Liver (tissue), 9 donors: Measurements from ENCODE around the gene TAS2R31. TPM values are rescaled to one million over a fixed set of nuclear protein-coding genes. Genes with fewer than 3 reads are reported as not detected.
"Not testable (repeated sequence)": the region's sequence is repeated elsewhere in the genome, so short reads cannot be mapped to it uniquely, and the experiment has no call there.

Experiments
- DNase-seq: peaks from one replicate; pipeline ENCODE4 v3.0.0-alpha.2; 2017; ENCODE audit warnings: low spot score
- H3K27ac ChIP-seq, 2 donors: one replicate each; pipeline ENCODE4 v1.7.0; 2013; ENCODE audit warnings: inconsistent platforms in 2 of 2, low read length in 2 of 2, control low read depth in 1 of 2, low read depth in 1 of 2, mild to moderate bottlenecking in 1 of 2
- H3K27me3 ChIP-seq, 4 donors: one replicate each; pipeline versions ENCODE4 v1.6.1 to v1.7.0; 2013; ENCODE audit warnings: low read length in 3 of 4, inconsistent platforms in 1 of 4, mild to moderate bottlenecking in 1 of 4, moderate library complexity in 1 of 4; ENCODE audit not compliant: control insufficient read depth in 4 of 4, insufficient read depth in 4 of 4
- H3K36me3 ChIP-seq, 4 donors: one replicate each; pipeline versions ENCODE4 v1.6.1 to v1.7.0; 2013; ENCODE audit warnings: low read length in 3 of 4, mild to moderate bottlenecking in 3 of 4, low read depth in 1 of 4, moderate library complexity in 1 of 4; ENCODE audit not compliant: control insufficient read depth in 4 of 4, insufficient read depth in 3 of 4
- H3K4me1 ChIP-seq, 4 donors: one replicate each; pipeline versions ENCODE4 v1.6.1 to v1.7.0; 2013; ENCODE audit warnings: low read length in 3 of 4, mild to moderate bottlenecking in 3 of 4, moderate library complexity in 1 of 4; ENCODE audit not compliant: control insufficient read depth in 4 of 4, insufficient read depth in 4 of 4
- H3K4me3 ChIP-seq, 3 donors: one replicate each; pipeline versions ENCODE4 v1.6.1 to v1.7.0; 2013; ENCODE audit warnings: low read length in 3 of 3, control low read depth in 1 of 3, low read depth in 1 of 3, mild to moderate bottlenecking in 1 of 3
- H3K9ac ChIP-seq, 2 donors: one replicate each; pipeline ENCODE4 v1.7.0; 2013; ENCODE audit warnings: low read length in 2 of 2, mild to moderate bottlenecking in 2 of 2, moderate library complexity in 2 of 2, control low read depth in 1 of 2, low read depth in 1 of 2
- H3K9me3 ChIP-seq, 4 donors: one replicate each; pipeline versions ENCODE4 v1.6.1 to v1.7.0; 2013; ENCODE audit warnings: low read length in 3 of 4; ENCODE audit not compliant: control insufficient read depth in 4 of 4
- ATF3 ChIP-seq: IDR thresholded peaks from 2 replicates; pipeline ENCODE4 v1.6.1; 2016; ENCODE audit warnings: antibody characterized with exemption
- EGR1 ChIP-seq, 2 donors: IDR thresholded peaks; 2 replicates each; pipeline ENCODE4 v1.6.1; 2016 to 2018; ENCODE audit warnings: antibody characterized with exemption in 2 of 2, low read depth in 2 of 2
- FOXA1 ChIP-seq: IDR thresholded peaks from 2 replicates; pipeline ENCODE4 v1.6.1; 2016; ENCODE audit warnings: antibody characterized with exemption
- FOXA2 ChIP-seq: IDR thresholded peaks from 2 replicates; pipeline ENCODE4 v1.6.1; 2016; ENCODE audit warnings: antibody characterized with exemption
- HNF4A ChIP-seq, 2 donors: conservative IDR thresholded peaks; 2 replicates each; pipeline ENCODE4 v1.6.1; 2016; ENCODE audit warnings: antibody characterized with exemption in 2 of 2, mild to moderate bottlenecking in 2 of 2
- HNF4G ChIP-seq: IDR thresholded peaks from 2 replicates; pipeline ENCODE4 v1.6.1; 2016; ENCODE audit warnings: antibody characterized with exemption
- JUND ChIP-seq, 2 donors: IDR thresholded peaks; 2 replicates each; pipeline ENCODE4 v1.6.1; 2016; ENCODE audit warnings: antibody characterized with exemption in 2 of 2
- MAX ChIP-seq: IDR thresholded peaks from 2 replicates; pipeline ENCODE4 v1.6.1; 2016; ENCODE audit warnings: antibody characterized with exemption
- NR2F2 ChIP-seq: IDR thresholded peaks from 2 replicates; pipeline ENCODE4 v1.6.1; 2016; ENCODE audit warnings: antibody characterized with exemption
- RAD21 ChIP-seq, 2 donors: IDR thresholded peaks; 2 replicates each; pipeline ENCODE4 v1.6.1; 2016; ENCODE audit warnings: antibody characterized with exemption in 2 of 2, mild to moderate bottlenecking in 2 of 2
- REST ChIP-seq: IDR thresholded peaks from 2 replicates; pipeline ENCODE4 v1.6.1; 2016; ENCODE audit warnings: antibody characterized with exemption, mild to moderate bottlenecking
- RXRA ChIP-seq, 2 donors: IDR thresholded peaks; 2 replicates each; pipeline ENCODE4 v1.6.1; 2017 to 2018; ENCODE audit warnings: antibody characterized with exemption in 2 of 2, mild to moderate bottlenecking in 1 of 2
- SP1 ChIP-seq: IDR thresholded peaks from 2 replicates; pipeline ENCODE4 v1.6.1; 2018; ENCODE audit warnings: antibody characterized with exemption, mild to moderate bottlenecking
- YY1 ChIP-seq: IDR thresholded peaks from 2 replicates; pipeline ENCODE4 v1.6.1; 2016; ENCODE audit warnings: antibody characterized with exemption, mild to moderate bottlenecking
- ZBTB33 ChIP-seq: IDR thresholded peaks from 2 replicates; pipeline ENCODE4 v1.6.1; 2016; ENCODE audit warnings: antibody characterized with exemption
- WGBS: extraction: QIAGEN DNeasy Blood & Tissue Kit; methylation state at CpG from one replicate; pipeline ENCODE4 v1.1.7; 2013; 5-methylcytosine and 5-hydroxymethylcytosine counted together
- polyA plus RNA-seq, 2 donors: library from polyadenylated mRNA; stranded (reverse) in 1 of 2; unstranded in 1 of 2; fragments of 200-250 nt in 1 of 2; fragments of >200 nt in 1 of 2; fragmentation: Nextera tagmentation in 1 of 2; extraction: Ambion mirVana in 1 of 2; gene quantifications; one replicate each; pipeline versions ENCODE4 v1.2.1 to v1.2.3, GENCODE V29; 2013 to 2015
- total RNA-seq, 2 donors: library from RNA; depleted of rRNA; stranded (reverse); fragments of >200 nt; gene quantifications; one replicate each; pipeline ENCODE4 v1.2.3, GENCODE V29; 2014
- TF ChIP-seq, protein P1 (sequence below): fragments of 150-350 bp; IDR thresholded peaks from 2 replicates; pipeline ENCODE4 v1.5.1; 2017; ENCODE audit warnings: improper control_type of control experiment, low read depth, low read length; ENCODE audit not compliant: missing input control
- donor health status: healthy.
- donor health status: healthy.
- donor health status: healthy.
- donor health status: healthy.
- donor health status: healthy.

The TAS2R31 gene
- total and polyA plus RNA-seq, 4 donors: 0.99 to 7.4 (median 1.3) TPM; not detected in 1

DNA sequence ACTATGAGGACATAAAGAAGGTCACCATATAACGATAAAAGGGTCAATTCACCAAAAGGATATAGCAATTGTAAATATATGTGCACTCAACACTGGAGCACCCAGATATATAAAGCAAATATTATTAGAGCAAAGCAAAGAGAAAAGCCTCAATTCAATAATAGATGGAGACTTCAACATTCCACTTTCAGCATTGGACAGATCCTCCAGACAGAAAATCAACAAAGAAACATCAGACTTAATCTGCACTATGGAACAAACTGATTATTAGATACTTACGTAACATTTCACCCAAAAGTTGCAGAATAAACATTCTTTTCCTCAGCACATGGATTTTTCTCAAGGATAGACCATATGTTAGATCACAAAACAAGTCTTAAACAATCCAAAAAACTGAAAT lies 10.2 kb upstream of the TAS2R31 start:
- H3K27ac ChIP-seq, H3K4me3 ChIP-seq, DNase-seq, H3K9me3 ChIP-seq, H3K27me3 ChIP-seq, H3K9ac ChIP-seq, H3K4me1 ChIP-seq, H3K36me3 ChIP-seq: not testable (repeated sequence)
- peak; percentile 24 for TF ChIP-seq REST
- WGBS: 92% methylated on average over 2 of the region's 2 CpGs

- TF ChIP-seq RXRA (IDR thresholded peaks at IDR 0.05): no peak
- TF ChIP-seq HNF4G: no peak
- TF ChIP-seq NR2F2: no peak
- TF ChIP-seq EGR1 (IDR thresholded peaks at IDR 0.05; ENCODE audit: low read depth in 2 of 2): no peak
- TF ChIP-seq FOXA1: no peak
- TF ChIP-seq ZBTB33: no peak
- TF ChIP-seq YY1: no peak
- no peak for TF ChIP-seq HNF4A (conservative IDR thresholded peaks at IDR 0.05)
- no peak for TF ChIP-seq RAD21 (IDR thresholded peaks at IDR 0.05)
- no peak for TF ChIP-seq SP1
- TF ChIP-seq JUND (IDR thresholded peaks at IDR 0.05): no peak
- TF ChIP-seq ATF3: no peak
- no peak for TF ChIP-seq MAX
- TF ChIP-seq, protein P1, sequence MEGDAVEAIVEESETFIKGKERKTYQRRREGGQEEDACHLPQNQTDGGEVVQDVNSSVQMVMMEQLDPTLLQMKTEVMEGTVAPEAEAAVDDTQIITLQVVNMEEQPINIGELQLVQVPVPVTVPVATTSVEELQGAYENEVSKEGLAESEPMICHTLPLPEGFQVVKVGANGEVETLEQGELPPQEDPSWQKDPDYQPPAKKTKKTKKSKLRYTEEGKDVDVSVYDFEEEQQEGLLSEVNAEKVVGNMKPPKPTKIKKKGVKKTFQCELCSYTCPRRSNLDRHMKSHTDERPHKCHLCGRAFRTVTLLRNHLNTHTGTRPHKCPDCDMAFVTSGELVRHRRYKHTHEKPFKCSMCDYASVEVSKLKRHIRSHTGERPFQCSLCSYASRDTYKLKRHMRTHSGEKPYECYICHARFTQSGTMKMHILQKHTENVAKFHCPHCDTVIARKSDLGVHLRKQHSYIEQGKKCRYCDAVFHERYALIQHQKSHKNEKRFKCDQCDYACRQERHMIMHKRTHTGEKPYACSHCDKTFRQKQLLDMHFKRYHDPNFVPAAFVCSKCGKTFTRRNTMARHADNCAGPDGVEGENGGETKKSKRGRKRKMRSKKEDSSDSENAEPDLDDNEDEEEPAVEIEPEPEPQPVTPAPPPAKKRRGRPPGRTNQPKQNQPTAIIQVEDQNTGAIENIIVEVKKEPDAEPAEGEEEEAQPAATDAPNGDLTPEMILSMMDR: no peak
- TF ChIP-seq REST: no peak
- TF ChIP-seq FOXA2: no peak
- H3K27ac ChIP-seq: no peak overlapping the region
- H3K9me3 ChIP-seq: no peaks in the 10 kb centered on the region
- H3K9ac ChIP-seq: no peak overlapping the region
- no peaks in the 10 kb centered on the region for H3K4me1 ChIP-seq
- H3K4me3 ChIP-seq: no peak overlapping the region
- H3K36me3 ChIP-seq: peaks cover 0 to 4% (median 0%) of the 10 kb centered on the region in 4 donors
- WGBS: 89% methylated on average over 1 of the region's 1 CpG
- no peak for DNase-seq
- no peaks in the 10 kb centered on the region for H3K27me3 ChIP-seq
Observed at GRCh38 chr12:11040162-11040561, 9.0 kb upstream of the TAS2R31 start.
